Activated T-helper 1 cell treated with anti-CD3 and anti-CD28 coated beads, Interleukin-12 subunit alpha, Interleukin-12 subunit beta, Interleukin-2, Interleukin-4 antibody, amounts not matched to agents 30 ng/mL and 10 ng/mL and 1 ng/mL, durations not matched to agents 14 hours and 24 hours and 36 hours (primary cell): ENCODE results near the gene USP25. TPM values are rescaled to one million over a fixed set of nuclear protein-coding genes. Genes with fewer than 3 reads are reported as not detected.

Experiments
- DNase-seq: peaks from one replicate; pipeline ENCODE4 v3.0.0; 2021; ENCODE audit warnings: low spot score
- H3K27ac Mint-ChIP-seq: one replicate; pipeline ENCODE4 v1.8.0; 2021; ENCODE audit warnings: mild to moderate bottlenecking, mixed read lengths
- H3K27me3 Mint-ChIP-seq: one replicate; pipeline ENCODE4 v1.8.0; 2022; ENCODE audit warnings: mild to moderate bottlenecking, moderate library complexity, mixed read lengths; ENCODE audit not compliant: insufficient read depth
- H3K36me3 Mint-ChIP-seq: one replicate; pipeline ENCODE4 v1.8.0; 2021; ENCODE audit warnings: low read depth, mixed read lengths
- H3K4me1 Mint-ChIP-seq: one replicate; pipeline ENCODE4 v1.8.0; 2021; ENCODE audit warnings: low read depth, mixed read lengths
- H3K4me3 Mint-ChIP-seq: one replicate; pipeline ENCODE4 v1.8.0; 2021; ENCODE audit warnings: mild to moderate bottlenecking, moderate library complexity, mixed read lengths
- H3K9me3 Mint-ChIP-seq: one replicate; pipeline ENCODE4 v1.8.0; 2021; ENCODE audit warnings: mixed read lengths
- intact Hi-C: fragments of 100-400 bp; cut with micrococcal nuclease; formaldehyde crosslinking; loops from one replicate; pipeline ENCODE4 v1.15.1; 2024
- total RNA-seq: library from RNA; stranded (reverse); gene quantifications from 2 replicates; pipeline ENCODE4 v1.2.3, GENCODE V29; 2022

The USP25 gene
- total RNA-seq, 1 donor from 2014 or later = 26.8 TPM

DNA sequence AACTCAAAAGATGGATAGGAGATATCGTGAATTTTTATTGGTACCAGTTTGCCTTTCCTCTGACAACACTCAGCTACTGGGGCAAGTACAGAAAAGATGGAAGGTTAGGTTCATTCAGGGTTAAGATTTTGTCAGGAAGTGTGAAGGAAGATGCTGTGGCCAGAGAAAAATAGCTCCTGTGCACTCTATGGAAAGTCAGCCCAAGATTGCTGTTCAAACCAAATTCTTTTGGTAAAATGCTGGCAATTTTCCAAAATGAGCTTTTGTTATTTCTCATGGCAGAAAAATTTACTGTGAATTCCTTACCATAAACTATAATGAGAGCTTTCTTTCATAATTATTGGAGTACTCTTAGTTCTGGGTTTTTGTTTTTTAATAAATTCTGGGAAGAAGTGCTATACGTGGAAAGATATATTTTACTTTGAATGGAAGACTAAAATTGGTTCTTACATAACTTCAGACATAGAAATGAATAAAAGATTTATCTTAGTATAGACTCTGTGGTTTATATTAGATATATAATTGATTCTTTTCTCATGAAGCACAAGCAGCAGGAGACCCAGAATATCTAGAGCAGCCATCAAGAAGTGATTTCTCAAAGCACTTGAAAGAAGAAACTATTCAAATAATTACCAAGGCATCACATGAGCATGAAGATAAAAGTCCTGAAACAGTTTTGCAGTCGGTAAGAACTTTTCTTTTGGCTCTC is 112.2 kb downstream of the USP25 start:
- intact Hi-C loops = no loop called here
- no peak overlapping the region for H3K27ac Mint-ChIP-seq
- no peak overlapping the region for H3K4me3 Mint-ChIP-seq
- H3K27me3 Mint-ChIP-seq = no peaks in the 10 kb centered on the region
- no peak for DNase-seq
- H3K4me1 Mint-ChIP-seq = peaks cover 7% of the 10 kb centered on the region
- peaks cover 3% of the 10 kb centered on the region for H3K36me3 Mint-ChIP-seq
- H3K9me3 Mint-ChIP-seq = no peaks in the 10 kb centered on the region

DNA sequence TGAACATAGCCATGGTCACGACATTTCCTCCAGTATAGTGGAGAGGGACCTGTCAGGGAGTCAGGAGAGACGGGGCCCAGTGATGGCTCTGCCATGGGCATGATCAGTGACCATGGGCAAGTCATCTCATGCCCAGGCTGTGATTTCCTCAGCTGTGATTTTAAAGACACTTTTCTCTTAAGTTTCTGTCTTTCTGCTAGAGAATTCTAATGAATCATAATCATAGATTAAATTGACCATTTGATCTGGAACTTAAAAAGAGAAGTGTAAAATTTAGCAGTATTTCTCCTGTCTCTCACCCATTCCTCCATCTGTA is 112.7 kb downstream of the USP25 start:
- H3K4me1 Mint-ChIP-seq = peaks cover 4% of the 10 kb centered on the region
- H3K27me3 Mint-ChIP-seq = no peaks in the 10 kb centered on the region
- peaks cover 3% of the 10 kb centered on the region for H3K36me3 Mint-ChIP-seq
- no peak overlapping the region for H3K4me3 Mint-ChIP-seq
- DNase-seq = no peak
- no peaks in the 10 kb centered on the region for H3K9me3 Mint-ChIP-seq
- H3K27ac Mint-ChIP-seq = no peak overlapping the region
- intact Hi-C loops = no loop called here

DNA sequence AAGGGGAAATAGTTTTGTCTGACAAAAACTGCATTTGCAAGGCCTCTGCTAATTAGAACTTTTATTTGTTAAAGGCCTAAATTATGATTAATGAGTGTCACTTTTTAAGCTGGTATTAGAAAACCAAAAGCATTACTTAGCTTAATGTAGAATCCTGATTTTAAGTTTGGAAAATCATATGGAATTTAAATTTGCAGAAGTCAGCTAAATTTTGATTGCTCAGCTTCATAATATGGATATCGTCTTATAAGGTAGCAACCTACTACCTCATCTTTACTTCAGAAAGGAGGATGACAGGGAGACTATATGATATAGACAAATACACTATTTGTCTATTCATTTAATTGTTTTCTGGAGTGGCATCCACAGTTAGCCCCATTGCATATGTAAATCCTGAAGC is 114.0 kb downstream of the USP25 start:
- no peak overlapping the region for H3K27ac Mint-ChIP-seq
- no peaks in the 10 kb centered on the region for H3K27me3 Mint-ChIP-seq
- intact Hi-C loops = no loop called here

DNA sequence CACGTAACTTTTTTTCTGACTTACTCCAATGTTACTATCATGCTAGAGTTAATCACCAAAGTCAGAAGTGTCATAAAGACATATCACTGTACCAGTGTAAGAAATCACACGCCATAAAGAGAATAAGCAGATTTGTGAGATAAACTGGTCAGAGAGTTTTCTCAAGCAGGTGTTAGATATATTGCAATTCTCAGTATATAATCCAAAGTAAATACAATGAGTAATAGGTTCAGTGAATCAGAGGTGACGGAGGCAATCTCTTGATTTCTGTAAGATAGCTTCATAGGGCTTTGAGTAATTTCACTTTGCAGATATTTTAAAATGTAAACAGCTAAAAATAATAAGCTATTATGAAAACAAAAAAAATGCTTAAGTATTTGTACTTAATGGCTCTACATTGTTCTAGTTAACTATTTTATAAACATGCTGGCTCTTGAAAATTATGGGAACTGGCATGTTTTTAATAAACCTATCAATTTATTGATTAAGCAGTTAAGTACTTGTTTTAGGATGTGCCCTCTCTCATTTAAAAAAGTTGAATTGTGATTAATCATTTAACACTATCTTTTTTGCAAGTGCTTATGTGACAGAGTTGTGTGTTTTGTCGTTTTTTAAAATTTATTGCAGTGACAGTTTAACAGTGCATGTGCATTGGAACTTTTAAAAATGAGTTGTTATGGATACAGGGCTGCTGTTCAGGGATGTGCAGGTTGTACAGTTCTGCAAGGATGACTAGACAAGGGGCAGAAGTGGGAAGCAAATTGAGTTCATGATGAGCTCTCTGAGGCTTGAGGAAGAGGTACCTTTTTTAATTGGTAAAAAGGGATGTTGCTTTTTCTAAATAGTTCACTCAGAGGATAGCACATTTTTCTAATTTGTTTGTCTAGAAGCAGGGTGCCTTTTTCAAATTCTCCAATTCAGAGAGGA is 119.1 kb downstream of the USP25 start:
- DNase-seq = no peak
- H3K27me3 Mint-ChIP-seq = no peaks in the 10 kb centered on the region
- peaks cover 13% of the 10 kb centered on the region for H3K36me3 Mint-ChIP-seq
- H3K4me1 Mint-ChIP-seq = no peaks in the 10 kb centered on the region
- H3K4me3 Mint-ChIP-seq = no peak overlapping the region
- no peaks in the 10 kb centered on the region for H3K9me3 Mint-ChIP-seq
- intact Hi-C loops = no loop called here
- H3K27ac Mint-ChIP-seq = no peak overlapping the region

More for the DNA sequence above, 114.0 kb downstream of the USP25 start:
- H3K36me3 Mint-ChIP-seq = peaks cover 10% of the 10 kb centered on the region
- no peaks in the 10 kb centered on the region for H3K4me1 Mint-ChIP-seq
- H3K4me3 Mint-ChIP-seq = no peak overlapping the region
- no peaks in the 10 kb centered on the region for H3K9me3 Mint-ChIP-seq
- no peak for DNase-seq

DNA sequence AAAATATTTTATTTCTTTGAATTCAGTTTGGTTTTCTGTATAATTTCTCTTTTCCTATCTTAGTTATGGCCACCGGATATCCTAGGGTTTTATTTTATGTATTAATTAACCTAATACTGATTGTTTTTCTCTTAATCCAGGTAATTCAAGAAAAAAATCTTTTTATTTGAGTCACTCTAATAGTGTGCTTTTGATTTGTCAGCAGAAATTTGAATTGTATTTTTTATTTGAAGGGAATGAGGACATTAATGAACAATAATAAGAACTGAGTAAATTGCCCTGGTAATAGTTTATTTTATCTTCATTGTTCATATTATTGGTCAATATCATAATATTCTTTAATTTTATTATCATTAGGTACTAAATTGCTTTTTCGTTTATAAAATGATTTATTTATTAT is 120.1 kb downstream of the USP25 start:
- H3K4me1 Mint-ChIP-seq = no peaks in the 10 kb centered on the region
- H3K4me3 Mint-ChIP-seq = no peak overlapping the region
- DNase-seq = no peak
- no peak overlapping the region for H3K27ac Mint-ChIP-seq
- H3K36me3 Mint-ChIP-seq = peaks cover 18% of the 10 kb centered on the region
- H3K27me3 Mint-ChIP-seq = no peaks in the 10 kb centered on the region
- intact Hi-C loops = no loop called here
- no peaks in the 10 kb centered on the region for H3K9me3 Mint-ChIP-seq

DNA sequence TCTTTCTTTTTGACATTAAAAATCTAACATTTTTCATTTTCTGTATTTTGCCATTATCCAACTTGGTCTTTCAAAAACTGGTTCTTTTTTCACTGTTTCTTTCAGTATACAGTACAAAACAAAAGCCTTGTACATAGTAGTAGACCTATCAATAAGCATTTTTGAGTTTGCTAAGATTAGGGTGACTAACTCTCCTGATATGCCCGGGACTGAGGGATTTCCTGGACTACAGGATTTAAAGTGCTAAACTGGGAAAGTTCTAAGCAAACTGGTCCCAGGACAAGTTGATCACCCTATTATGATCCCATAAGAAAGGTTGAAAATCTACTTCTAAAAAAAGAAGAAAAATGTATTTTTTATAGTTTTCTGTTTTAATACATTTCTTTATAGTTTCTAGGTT is 120.9 kb downstream of the USP25 start:
- Mint-ChIP-seq H3K27me3 (no peaks in the 10 kb centered on the region), H3K4me3 (no peak overlapping the region), H3K36me3 (peaks cover 18% of the 10 kb centered on the region), H3K27ac (no peak overlapping the region), H3K9me3 (no peaks in the 10 kb centered on the region), H3K4me1 (no peaks in the 10 kb centered on the region)
- DNase-seq = no peak
- intact Hi-C loops = no loop called here

DNA sequence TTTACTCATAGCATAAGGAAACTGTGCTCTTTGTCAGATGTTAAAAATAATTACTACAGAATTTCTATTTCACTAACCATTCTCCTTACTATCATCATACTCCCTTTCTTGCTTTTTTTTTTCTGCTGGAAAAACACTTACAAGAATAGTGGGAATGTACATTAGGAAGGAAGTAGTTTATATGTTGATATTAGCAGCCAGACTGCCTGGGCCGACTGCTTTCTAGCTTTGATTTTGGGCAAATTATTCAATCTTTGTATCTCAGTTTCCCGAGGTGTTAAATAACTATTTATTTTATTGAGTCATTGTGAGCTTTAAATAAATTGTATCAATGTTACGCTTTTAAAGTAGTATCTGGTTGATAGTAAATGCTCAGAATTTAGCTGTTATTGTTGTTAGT is 122.4 kb downstream of the USP25 start:
- Mint-ChIP-seq H3K27ac (no peak overlapping the region), H3K9me3 (no peaks in the 10 kb centered on the region), H3K36me3 (peaks cover 20% of the 10 kb centered on the region), H3K4me1 (no peaks in the 10 kb centered on the region), H3K27me3 (no peaks in the 10 kb centered on the region), H3K4me3 (no peak overlapping the region)
- intact Hi-C loops = no loop called here
- no peak for DNase-seq

DNA sequence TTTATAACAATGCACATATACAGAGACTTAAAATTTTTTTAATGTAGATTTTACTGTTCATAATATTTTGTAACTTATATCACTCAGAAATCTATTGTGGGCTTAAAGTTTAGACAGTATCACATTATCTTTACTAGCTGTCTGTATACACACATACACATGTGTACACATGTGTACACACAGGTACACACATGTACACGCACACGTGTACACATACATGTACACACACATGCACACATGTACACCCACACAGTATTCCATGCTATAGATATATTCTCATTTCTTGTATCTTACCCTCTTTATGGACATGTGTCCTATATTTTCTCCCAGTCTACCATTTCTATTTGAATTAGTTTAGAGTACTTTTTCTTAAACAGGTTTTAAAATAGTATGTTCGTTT is 123.3 kb downstream of the USP25 start:
- Mint-ChIP-seq H3K36me3 (peaks cover 19% of the 10 kb centered on the region), H3K4me1 (peaks cover 5% of the 10 kb centered on the region), H3K27me3 (no peaks in the 10 kb centered on the region), H3K27ac (no peak overlapping the region), H3K4me3 (no peak overlapping the region), H3K9me3 (no peaks in the 10 kb centered on the region)
- intact Hi-C loops = no loop called here
- no peak for DNase-seq

DNA sequence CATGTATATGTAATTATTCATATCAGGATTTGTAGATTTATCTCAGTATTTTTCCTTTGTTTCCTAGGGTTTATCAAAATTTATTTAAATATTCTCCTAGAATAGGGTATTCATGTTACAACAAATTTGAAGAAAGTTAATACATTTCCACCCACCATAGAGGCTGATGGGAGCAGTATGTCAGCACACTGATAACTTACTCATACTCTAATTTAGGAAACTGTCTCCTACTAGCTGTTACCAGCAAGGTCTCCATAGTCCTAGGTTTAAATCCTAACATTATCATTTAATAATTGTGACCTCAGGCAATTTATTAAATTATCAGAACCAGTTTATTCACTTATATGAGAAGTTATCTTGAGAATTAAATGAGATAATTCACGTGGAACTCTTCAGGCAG is 127.0 kb downstream of the USP25 start:
- intact Hi-C loops = no loop called here
- peaks cover 7% of the 10 kb centered on the region for H3K4me1 Mint-ChIP-seq
- no peaks in the 10 kb centered on the region for H3K9me3 Mint-ChIP-seq
- H3K27me3 Mint-ChIP-seq = no peaks in the 10 kb centered on the region
- no peak for DNase-seq
- H3K27ac Mint-ChIP-seq = no peak overlapping the region
- peaks cover 12% of the 10 kb centered on the region for H3K36me3 Mint-ChIP-seq
- H3K4me3 Mint-ChIP-seq = no peak overlapping the region

DNA sequence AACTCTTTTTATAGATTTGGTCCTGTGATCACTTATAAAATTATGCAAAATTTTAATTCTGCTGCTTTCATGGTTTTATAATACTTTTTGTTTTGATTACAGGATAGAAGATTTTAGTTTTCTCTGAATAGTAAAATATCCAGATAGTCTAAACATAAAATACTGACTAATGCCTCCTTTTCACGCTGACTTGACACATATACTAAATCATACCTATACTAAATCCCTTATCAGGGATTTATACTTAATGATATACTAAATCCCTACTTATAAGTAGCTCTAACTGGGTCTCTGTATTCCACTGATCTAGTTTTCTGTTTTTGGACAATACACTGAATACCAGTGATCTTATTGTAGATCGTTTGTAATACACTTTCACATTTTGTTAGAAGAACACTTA is 128.0 kb downstream of the USP25 start:
- Mint-ChIP-seq H3K4me1 (peaks cover 7% of the 10 kb centered on the region), H3K27ac (no peak overlapping the region), H3K36me3 (peaks cover 13% of the 10 kb centered on the region), H3K9me3 (no peaks in the 10 kb centered on the region), H3K27me3 (no peaks in the 10 kb centered on the region), H3K4me3 (no peak overlapping the region)
- intact Hi-C loops = no loop called here
- no peak for DNase-seq

DNA sequence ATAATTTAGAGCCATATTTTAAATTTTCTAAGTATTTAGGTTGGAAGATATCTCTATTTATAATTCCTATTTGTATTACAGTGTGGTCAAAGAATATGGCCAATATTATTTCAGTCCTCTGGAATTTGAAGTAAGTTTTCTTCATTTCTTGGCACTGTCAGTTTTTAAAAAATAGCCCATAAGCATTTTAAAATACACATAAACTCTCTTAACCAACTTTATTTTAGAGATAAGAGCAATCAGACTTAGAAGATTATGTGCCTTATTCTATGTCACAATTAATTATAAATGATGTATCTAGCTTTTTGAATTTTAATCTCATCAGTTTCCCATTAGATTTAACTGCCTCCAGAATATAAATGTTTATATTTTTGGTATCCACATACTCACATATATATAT is 130.8 kb downstream of the USP25 start:
- no peak overlapping the region for H3K4me3 Mint-ChIP-seq
- no peaks in the 10 kb centered on the region for H3K27me3 Mint-ChIP-seq
- peaks cover 8% of the 10 kb centered on the region for H3K36me3 Mint-ChIP-seq
- H3K9me3 Mint-ChIP-seq = no peaks in the 10 kb centered on the region
- H3K4me1 Mint-ChIP-seq = peaks cover 7% of the 10 kb centered on the region
- DNase-seq = no peak
- intact Hi-C loops = no loop called here
- H3K27ac Mint-ChIP-seq = no peak overlapping the region

DNA sequence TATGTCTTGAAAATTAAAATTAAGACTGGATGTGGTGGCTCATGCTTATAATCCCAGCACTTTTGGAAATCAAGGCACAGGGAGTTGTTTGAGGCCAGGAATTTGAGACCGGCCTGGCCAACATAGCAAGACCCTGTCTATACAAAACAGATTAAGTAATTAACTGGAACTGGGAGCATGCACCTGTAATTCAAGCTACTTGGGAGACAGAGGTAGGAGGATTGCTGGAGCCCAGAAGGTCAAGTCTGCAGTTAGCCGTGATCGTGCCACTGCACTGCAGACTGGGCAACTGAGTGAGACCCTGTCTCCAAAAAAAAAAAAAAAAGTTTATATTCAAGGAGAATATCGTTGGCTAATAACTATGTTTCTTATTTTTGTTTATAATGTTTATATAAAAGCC is 139.2 kb downstream of the USP25 start:
- Mint-ChIP-seq H3K4me3 (no peak overlapping the region), H3K4me1 (no peaks in the 10 kb centered on the region), H3K27ac (no peak overlapping the region), H3K9me3 (no peaks in the 10 kb centered on the region), H3K36me3 (peaks cover 12% of the 10 kb centered on the region), H3K27me3 (no peaks in the 10 kb centered on the region)
- DNase-seq = no peak
- intact Hi-C loops = no loop called here

DNA sequence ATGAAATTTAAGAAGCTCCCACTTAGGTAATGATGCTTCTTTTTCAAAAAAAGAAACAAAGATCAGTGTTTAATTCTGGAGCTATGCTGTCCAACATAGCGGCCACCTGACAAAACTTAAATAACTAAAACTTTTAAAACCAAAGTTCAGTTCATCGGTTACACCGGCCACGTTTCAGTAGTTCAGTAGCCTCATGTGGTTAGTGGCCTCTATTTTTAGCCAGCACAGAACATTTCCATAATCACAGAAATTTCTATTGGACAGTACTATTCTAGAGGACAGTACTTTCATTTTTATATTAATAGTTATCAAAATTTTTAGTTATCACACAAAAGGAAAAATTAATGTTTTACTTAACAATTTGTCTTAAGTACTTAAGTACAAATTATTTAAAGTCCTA is 141.0 kb downstream of the USP25 start:
- no peaks in the 10 kb centered on the region for H3K4me1 Mint-ChIP-seq
- H3K4me3 Mint-ChIP-seq = no peak overlapping the region
- no peaks in the 10 kb centered on the region for H3K27me3 Mint-ChIP-seq
- no peaks in the 10 kb centered on the region for H3K9me3 Mint-ChIP-seq
- intact Hi-C loops = no loop called here
- no peak for DNase-seq
- H3K36me3 Mint-ChIP-seq = peaks cover 23% of the 10 kb centered on the region
- no peak overlapping the region for H3K27ac Mint-ChIP-seq
